GM15510 (cell line): ENCODE results near the gene CRADD.

Source experiments
- POLR2A ChIP-seq: IDR thresholded peaks from 3 replicates; pipeline ENCODE4 v1.6.1; 2011; ENCODE audit warnings: borderline replicate concordance; ENCODE audit not compliant: insufficient read length; ENCODE audit errors: extremely low read depth

The CRADD gene

DNA sequence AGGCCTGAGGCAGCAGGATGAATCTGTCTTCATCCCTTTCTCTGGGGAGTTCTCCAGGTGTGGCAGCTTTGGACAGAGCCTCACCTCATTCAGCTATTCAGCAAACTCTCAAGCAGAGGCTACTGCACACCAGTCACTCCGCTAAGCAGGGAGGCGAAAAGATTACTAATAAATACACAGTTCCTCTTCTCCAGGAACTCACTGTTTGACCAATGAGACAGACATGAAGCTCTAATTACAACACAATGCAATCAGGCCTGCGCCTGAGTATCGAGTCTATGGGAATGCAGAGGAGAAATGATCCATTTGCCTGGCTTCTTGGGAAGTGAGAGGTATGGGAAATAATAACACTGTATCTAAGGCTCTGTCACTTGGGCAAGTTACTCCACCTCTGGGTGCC lies 178.1 kb downstream of the CRADD start:
- no peak for TF ChIP-seq POLR2A

DNA sequence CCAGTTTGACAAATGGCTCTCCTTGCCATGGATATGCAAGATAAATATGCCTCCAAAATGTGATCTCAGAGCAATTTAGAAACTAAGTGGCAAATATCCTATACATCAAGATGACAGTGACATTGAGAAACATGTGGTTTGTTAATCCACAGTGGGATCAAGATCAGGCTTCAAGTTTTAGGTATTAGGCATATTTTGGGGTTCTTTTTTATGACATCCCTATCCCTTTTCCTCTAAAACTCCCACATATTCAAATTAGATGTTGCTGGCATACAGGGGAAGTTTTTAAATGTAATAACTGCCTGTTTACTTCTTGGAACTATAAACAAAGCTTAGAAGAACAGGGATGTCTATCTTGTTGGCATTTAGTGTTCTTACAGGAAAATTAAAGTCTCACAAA lies 179.4 kb downstream of the CRADD start:
- no peak for TF ChIP-seq POLR2A

DNA sequence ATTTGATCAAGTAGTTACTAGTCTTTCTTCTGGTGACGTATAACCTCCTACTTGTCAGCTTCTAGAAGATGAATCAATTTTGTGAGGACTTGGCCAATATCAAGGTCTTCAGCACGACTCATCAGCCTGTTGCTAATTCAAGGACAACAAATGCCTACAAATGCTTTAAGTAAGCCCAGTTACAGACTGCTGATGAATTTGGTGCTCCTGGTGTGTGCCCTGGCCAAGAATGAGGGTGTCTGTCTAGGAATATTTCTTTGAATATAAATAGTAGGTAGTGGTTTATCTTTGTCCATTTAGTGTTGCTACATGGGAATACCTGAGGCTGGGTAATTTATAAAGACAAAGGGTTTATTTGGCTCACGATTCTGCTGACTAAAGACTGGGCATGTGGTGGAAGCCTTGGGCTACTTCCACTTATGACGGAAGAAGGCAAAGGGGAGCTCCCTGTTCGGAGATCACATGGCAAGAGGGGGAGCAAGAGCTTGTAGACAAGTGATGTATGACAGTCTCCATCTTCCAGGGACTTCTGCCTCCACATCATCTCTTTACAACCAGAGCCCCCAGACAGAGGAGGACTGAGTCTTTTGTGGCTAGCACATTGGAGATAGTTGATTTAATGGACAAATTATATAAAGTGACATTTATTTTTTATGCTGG lies 180.2 kb downstream of the CRADD start:
- no peak for TF ChIP-seq POLR2A

DNA sequence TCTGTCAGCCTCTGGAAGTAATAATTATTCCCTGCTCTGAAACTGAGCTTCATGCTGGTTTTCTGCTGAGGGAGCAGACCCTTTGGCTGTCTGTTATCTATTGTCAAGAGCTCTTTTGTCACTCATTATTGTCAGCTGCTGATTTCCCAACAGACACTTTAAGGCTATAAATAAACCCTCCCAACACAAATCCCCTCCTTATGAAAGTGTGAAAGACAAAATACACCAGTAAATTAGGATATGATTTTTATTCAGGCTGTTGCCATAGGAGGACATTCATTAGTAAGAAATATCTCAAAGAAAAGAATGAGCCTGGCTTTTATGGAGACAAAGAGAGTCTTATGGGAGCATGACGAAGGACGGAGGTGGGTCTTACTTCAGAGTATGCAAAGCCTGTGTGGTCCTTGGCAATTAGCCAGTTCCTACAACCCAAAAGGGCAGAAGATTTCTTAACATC lies 180.8 kb downstream of the CRADD start:
- TF ChIP-seq POLR2A: no peak

DNA sequence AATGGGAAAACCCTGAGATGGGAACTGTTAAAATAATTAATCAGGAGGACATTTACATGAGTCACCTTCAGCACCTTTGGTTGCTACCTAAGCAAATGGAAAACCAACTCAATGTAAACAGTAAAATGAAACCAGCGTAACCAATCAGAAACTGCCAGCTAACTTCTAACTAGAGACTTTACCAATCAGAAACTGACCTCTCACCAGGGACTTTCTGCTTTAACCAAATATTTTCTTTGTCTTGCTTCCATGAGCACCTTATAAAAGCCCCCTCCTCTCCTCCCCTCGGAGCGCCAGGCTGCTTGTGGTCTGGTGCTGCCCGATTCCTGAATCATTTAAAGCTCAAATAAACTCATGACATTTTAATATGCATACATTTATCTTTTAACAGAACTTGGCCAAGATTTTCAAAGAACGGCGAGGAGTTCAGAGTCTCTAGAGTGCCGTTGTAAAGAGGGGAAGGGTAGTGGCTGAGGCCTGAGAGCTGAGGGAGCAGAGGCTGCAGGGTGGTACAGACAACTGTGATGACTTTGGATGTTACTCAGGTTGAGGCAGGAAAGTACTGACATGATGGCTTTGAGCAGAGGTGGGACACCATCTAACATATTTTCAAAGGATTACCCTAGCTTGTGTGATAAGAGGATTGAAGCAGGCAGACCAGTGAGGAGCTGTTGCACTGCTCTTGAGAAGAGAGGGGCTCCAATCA lies 183.6 kb downstream of the CRADD start:
- no peak for TF ChIP-seq POLR2A

DNA sequence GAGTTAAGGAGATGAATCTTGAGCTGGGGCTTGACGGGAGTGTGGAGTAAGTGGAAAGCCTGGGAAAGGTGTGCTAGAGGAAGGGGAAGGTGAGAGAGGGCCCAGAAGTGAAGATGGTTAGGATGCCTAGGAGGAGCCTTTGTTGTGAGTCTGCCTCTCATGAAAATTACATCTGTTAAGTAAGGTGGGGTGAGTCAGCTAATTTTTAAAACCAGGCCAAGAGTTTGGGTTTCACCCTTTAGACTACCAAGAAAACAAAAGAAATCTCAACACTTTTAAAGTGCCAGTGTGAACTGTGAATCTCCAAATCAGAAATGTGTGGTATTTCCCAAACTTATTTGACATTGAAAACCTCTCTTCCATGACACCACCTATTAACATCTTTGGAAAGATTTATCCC lies 185.2 kb downstream of the CRADD start:
- TF ChIP-seq POLR2A: no peak

DNA sequence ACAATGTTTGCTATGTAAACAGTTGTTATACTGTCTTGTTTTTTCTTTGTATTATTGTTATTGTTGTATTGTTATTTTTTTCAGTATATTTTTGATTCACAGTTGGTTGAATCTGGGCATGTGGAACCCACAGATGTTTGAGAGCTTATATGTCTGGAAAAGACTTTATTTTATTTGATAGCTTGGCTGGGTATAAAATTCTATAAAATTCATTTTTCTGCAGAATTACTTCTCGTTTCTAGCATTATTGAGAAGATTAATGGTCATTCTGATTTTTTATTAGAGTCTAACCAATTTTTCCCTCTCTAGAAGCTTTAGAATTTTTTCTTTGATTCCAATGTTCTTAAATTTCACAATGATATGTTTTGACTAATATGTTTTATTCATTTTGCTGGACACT lies 188.6 kb downstream of the CRADD start:
- TF ChIP-seq POLR2A: no peak

DNA sequence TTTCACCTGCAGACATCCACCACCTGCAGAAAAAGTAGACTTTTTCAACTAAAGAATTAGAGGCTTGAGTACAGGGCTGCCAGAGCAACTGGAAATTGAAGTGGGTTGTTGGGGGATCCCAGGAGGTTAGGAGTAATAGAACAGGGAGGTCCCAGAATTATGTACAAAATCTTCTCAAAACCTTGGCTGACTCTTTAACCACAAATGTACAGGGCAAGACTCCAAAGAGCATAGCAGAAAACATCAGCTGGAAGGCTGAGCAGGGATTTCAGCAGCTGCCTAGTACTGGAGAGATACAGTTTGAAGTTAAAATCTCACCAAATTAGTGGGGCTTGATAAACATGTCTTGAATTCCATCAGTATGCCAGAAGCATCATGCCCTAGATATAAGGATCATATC lies 191.6 kb downstream of the CRADD start:
- TF ChIP-seq POLR2A: no peak

DNA sequence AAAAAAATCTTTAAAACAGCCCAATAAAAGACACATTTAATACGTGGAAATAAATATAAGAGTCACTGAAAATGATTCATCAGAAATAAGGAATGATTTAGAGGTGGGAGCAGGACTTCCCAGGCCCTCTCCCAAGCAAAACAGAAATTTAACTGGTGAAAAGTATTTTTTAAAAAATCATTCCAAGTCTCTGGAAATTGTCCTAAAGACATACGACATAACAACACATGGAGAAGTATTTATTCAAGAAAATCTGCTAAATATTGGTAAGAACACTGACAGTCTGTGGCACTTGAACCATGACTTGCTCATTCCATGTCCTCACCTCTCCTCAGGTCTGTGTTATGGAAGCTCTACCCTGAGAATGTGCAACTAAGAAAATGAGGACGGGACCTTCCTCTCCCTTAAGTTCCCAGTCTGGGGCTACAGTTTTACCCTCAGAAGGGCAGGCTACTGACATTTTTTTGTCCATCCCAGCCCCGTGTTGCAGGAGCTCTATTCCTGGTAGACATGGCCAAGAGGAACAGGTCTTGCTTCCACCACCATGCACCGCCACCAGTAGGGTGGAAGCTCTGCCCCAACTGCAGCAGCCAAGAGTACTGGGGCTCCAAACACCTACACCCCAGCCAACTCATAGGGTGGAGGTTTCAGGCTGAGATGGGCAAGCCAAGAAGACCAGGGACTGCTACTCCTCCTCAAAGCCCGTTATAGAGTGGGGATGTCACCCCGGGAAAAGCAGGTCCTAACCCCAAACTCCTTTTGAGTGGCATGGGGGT lies 193.0 kb downstream of the CRADD start:
- no peak for TF ChIP-seq POLR2A

DNA sequence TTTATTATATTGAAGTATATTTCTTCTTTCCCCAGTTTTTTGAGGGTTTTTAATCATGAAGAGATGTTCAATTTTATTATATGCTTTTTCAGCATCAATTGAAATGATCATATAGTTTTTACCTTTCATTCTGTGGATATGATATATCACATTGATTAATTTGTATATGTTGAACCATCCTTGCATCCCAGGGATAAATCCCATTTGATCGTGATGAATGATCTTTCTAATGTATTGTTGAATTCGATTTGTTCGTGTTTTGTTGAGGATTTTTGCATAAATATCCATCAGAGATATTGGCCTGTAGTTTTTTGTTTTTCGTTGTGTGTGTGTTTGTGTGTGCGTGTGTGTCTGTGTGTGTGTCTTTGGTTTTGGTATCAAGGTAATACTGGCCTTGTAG lies 196.4 kb downstream of the CRADD start:
- no peak for TF ChIP-seq POLR2A

DNA sequence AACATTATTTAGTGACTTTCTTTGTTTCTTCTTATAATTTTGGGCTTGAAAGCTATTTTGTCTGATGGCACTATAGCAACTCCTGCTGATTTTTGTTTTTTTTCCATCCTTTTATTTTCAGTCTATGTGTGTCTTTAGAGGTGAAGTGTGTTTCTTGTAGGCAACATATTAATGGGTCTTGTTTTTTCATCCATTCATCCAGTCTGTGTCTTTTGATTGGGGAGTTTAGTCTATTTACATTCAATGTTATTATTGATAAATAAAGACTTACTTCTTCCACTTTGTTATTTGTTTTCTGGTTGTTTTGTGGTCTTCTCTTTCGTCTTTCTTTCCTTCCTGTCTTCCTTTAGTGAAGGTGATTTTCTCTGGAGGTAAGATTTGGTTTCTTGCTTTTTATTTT lies 198.0 kb downstream of the CRADD start:
- no peak for TF ChIP-seq POLR2A

DNA sequence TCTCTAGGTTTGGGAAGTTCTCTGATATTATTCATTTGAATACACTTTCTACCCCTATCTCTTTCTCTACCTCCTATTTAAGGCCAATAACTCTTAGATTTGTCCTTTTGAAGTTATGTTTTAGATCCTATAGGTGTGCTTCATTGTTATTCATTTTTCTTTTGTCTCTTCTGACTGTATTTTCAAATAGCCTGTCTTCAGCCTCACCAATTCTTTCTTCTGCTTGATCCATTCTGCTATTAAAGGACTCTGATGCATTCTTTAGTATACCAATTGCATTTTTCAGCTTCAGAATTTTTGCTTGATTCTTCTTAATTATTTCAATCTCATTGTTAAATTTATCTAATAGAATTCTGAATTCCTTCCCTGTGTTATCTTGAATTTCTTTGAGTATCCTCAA lies 199.2 kb downstream of the CRADD start:
- TF ChIP-seq POLR2A: no peak

DNA sequence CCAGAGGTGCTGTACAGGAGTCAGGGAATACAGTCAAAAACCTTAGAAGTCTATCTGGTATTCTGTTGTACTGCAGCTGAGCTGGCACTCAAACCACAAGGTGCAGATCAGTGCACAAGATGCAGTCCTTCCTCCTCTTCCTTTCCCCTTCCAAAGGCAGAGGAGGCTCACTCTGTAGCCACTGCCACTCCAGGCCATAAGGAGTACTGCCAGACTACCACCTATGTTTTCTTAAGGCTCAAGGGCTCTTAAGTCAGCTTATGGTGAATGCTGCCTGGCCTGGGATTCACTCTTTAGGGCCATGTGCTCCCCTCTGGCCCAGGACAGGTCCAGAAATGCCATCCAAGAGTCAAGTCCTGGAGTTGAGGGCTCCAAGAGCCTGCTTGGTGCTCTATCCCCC lies 200.3 kb downstream of the CRADD start:
- no peak for TF ChIP-seq POLR2A

DNA sequence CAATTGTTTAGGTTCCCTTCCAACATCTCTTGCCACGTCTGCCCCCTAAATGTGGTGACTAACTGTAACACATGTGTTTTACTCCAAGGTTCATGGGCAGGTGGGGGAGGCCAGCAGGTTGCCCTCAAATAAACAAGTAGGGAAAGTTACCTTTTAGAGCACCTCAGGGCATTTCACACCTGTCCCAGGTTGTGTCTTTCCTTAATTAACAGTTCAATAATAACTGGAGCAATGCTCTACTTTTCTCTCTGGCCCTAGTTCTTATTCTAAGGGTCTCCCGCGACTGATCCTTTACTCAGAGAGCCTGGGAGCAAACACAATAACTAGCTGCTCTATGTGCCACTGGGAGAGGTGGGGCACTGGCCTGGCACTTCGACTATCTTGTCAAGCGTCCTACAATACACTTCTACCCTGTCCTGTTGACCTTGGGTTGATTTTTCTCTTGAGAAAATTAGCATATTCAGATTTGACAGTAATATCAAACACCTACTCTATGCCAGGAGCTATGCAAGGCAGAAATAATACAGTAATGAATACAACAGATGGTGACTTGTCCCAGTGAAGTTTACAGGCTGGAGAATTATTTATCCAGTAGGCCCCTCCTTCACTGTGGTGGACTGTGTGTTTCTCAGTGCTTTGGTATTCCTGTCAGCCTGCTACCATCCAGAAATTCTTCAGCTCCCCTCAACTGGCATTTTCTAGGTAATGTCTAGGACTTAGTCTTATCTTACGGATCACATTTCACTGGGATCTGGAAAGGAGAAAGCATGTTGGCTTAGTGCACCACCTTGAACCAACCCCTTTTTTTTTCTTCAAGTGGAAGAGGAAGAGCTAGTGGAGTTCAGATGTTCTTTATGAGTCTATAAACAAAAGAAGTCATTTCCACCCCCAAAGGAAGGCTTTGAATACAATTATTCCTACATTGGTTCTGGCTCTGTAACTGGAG lies 202.6 kb downstream of the CRADD start:
- TF ChIP-seq POLR2A: no peak
